Prostate gland (tissue), 2 donors: Measurements from ENCODE around the gene RPP25.

Experiments used
- POLR2AphosphoS5 ChIP-seq: sonication (generic); formaldehyde crosslinking; IDR thresholded peaks from one replicate; pipeline ENCODE4 v1.6.1; 2017; ENCODE audit warnings: antibody characterized with exemption
- TF ChIP-seq, protein P1 (sequence below), 4 experiments: fragments of 200-600 bp in 2 of 4; fragments of 450-650 bp in 2 of 4; sonication (generic) in 2 of 4; IDR thresholded peaks; 1 replicate in 3 of 4; 2 replicates in 1 of 4; pipeline ENCODE4 v1.5.1; 2016 to 2019; ENCODE audit warnings: antibody characterized with exemption in 4 of 4, mild to moderate bottlenecking in 2 of 4, moderate library complexity in 2 of 4

- TF ChIP-seq, protein P1, sequence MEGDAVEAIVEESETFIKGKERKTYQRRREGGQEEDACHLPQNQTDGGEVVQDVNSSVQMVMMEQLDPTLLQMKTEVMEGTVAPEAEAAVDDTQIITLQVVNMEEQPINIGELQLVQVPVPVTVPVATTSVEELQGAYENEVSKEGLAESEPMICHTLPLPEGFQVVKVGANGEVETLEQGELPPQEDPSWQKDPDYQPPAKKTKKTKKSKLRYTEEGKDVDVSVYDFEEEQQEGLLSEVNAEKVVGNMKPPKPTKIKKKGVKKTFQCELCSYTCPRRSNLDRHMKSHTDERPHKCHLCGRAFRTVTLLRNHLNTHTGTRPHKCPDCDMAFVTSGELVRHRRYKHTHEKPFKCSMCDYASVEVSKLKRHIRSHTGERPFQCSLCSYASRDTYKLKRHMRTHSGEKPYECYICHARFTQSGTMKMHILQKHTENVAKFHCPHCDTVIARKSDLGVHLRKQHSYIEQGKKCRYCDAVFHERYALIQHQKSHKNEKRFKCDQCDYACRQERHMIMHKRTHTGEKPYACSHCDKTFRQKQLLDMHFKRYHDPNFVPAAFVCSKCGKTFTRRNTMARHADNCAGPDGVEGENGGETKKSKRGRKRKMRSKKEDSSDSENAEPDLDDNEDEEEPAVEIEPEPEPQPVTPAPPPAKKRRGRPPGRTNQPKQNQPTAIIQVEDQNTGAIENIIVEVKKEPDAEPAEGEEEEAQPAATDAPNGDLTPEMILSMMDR (IDR thresholded peaks at IDR 0.05): no peak
- no peak for TF ChIP-seq POLR2AphosphoS5
Observed at GRCh38 chr15:74967670-74968069, 11.1 kb upstream of the RPP25 start.
